H1 (cell line): Measurements from ENCODE around the gene RAB3GAP1. TPM values are rescaled to one million over a fixed set of nuclear protein-coding genes. Genes with fewer than 3 reads are reported as not detected.

Experiments used
- CTCF ChIA-PET: fragments of 300-600 bp; sonication (Branson Sonifier 250); formaldehyde crosslinking; loops from one replicate; lab custom pipeline; 2021; ENCODE audit not compliant: partially characterized antibody; lab: Charles Lee
- POLR2A ChIA-PET: fragments of 300-600 bp; sonication (Branson Sonifier 250); formaldehyde crosslinking; loops from one replicate; lab custom pipeline; 2021; ENCODE audit warnings: inconsistent platforms; ENCODE audit not compliant: partially characterized antibody; lab: Charles Lee
- DNase-seq, 2 experiments: peaks; one replicate each; pipeline versions ENCODE4 v3.0.0 to v3.0.0-alpha.2; 2010 to 2022; ENCODE audit warnings: low spot score in 2 of 2, low read depth in 1 of 2, mixed read lengths in 1 of 2
- FAIRE-seq: peaks from 2 replicates; lab custom pipeline; 2011; peaks lifted over from hg19 to GRCh38; lab: Jason Lieb, UNC
- H2AFZ ChIP-seq: 2 replicates; pipeline ENCODE4 v1.8.1; 2012; ENCODE audit warnings: low read length, inconsistent platforms
- H2AK5ac ChIP-seq: 2 replicates; pipeline ENCODE4 v1.6.1; 2013; ENCODE audit warnings: low read depth, low read length
- H2BK120ac ChIP-seq: replicated peaks from 2 replicates; pipeline ENCODE3; 2013; ENCODE audit warnings: low read depth, low read length, inconsistent platforms
- H2BK12ac ChIP-seq: 2 replicates; pipeline ENCODE4 v1.6.1; 2013; ENCODE audit warnings: low read depth, low read length
- H2BK15ac ChIP-seq: 2 replicates; pipeline ENCODE4 v1.6.1; 2013; ENCODE audit warnings: low read length
- H2BK20ac ChIP-seq: 2 replicates; pipeline ENCODE4 v1.6.1; 2013; ENCODE audit warnings: low read length
- H2BK5ac ChIP-seq: 2 replicates; pipeline ENCODE4 v1.6.1; 2013; ENCODE audit warnings: low read depth, low read length
- H3K14ac ChIP-seq: 2 replicates; pipeline ENCODE4 v1.6.1; 2013; ENCODE audit warnings: inconsistent platforms; ENCODE audit not compliant: insufficient read length
- H3K18ac ChIP-seq: 2 replicates; pipeline ENCODE4 v1.6.1; 2013; ENCODE audit warnings: low read length; ENCODE audit errors: extremely low read depth
- H3K23ac ChIP-seq: 2 replicates; pipeline ENCODE4 v1.6.1; 2013; ENCODE audit warnings: inconsistent platforms; ENCODE audit not compliant: insufficient read length
- H3K23me2 ChIP-seq: 2 replicates; pipeline ENCODE4 v1.6.1; 2013; ENCODE audit warnings: low read depth, low read length
- H3K27ac ChIP-seq: 2 replicates; pipeline ENCODE4 v1.6.1; 2011; ENCODE audit warnings: low read depth, low read length, inconsistent platforms
- H3K27me3 ChIP-seq, 4 experiments: replicated peaks in 1 of 4; 1 replicate in 1 of 4; 2 replicates in 3 of 4; pipeline versions ENCODE4 v1.6.1 to v1.8.1; 2011 to 2013; ENCODE audit warnings: low read length in 3 of 4, mild to moderate bottlenecking in 3 of 4, inconsistent platforms in 2 of 4, mixed read lengths in 2 of 4, moderate library complexity in 1 of 4; ENCODE audit not compliant: control insufficient read depth in 3 of 4, insufficient read depth in 3 of 4; ENCODE audit errors: extremely low read depth in 1 of 4
- H3K36me3 ChIP-seq, 4 experiments: 2 replicates each; pipeline versions ENCODE4 v1.6.1 to v1.8.1; 2011 to 2013; ENCODE audit warnings: mild to moderate bottlenecking in 4 of 4, low read length in 3 of 4, moderate library complexity in 2 of 4, control low read depth in 1 of 4, inconsistent platforms in 1 of 4; ENCODE audit not compliant: insufficient read depth in 4 of 4, control insufficient read depth in 2 of 4
- H3K4ac ChIP-seq: replicated peaks from 2 replicates; pipeline ENCODE3; 2013; ENCODE audit warnings: low read length, low read depth, mixed read lengths, inconsistent platforms; ENCODE audit not compliant: insufficient read length
- H3K4me1 ChIP-seq, 4 experiments: replicated peaks in 1 of 4; 1 replicate in 1 of 4; 2 replicates in 3 of 4; pipeline versions ENCODE4 v1.6.1 to v1.8.1; 2011 to 2013; ENCODE audit warnings: low read length in 3 of 4, inconsistent platforms in 2 of 4, mixed read lengths in 1 of 4; ENCODE audit not compliant: insufficient read depth in 4 of 4, control insufficient read depth in 3 of 4
- H3K4me2 ChIP-seq, 2 experiments: 2 replicates each; pipeline versions ENCODE4 v1.6.1 to v1.8.1; 2011 to 2013; ENCODE audit warnings: low read depth in 2 of 2, low read length in 2 of 2, control low read depth in 1 of 2, inconsistent platforms in 1 of 2, mild to moderate bottlenecking in 1 of 2; ENCODE audit not compliant: insufficient read depth in 1 of 2
- H3K4me3 ChIP-seq, 4 experiments: fragments of 200-600, 300-600 bp in 1 of 4; sonication (generic), shearing (Covaris generic), sonication (Bioruptor Twin) in 1 of 4; 2 replicates each; pipeline versions ENCODE4 v1.5.1 to v1.8.1; 2011 to 2016; ENCODE audit warnings: low read length in 4 of 4, low read depth in 3 of 4, control low read depth in 2 of 4, inconsistent platforms in 2 of 4, mild to moderate bottlenecking in 2 of 4, mixed read lengths in 1 of 4, moderate library complexity in 1 of 4; ENCODE audit not compliant: insufficient read depth in 2 of 4; ENCODE audit errors: extremely low read depth in 1 of 4
- H3K56ac ChIP-seq: replicated peaks from 2 replicates; pipeline ENCODE3; 2013; ENCODE audit warnings: low read depth, mild to moderate bottlenecking, mixed read lengths, low read length, inconsistent platforms; ENCODE audit not compliant: insufficient read length
- H3K79me1 ChIP-seq: 2 replicates; pipeline ENCODE4 v1.6.1; 2013; ENCODE audit warnings: low read depth, low read length, control low read depth
- H3K79me2 ChIP-seq, 2 experiments: 2 replicates each; pipeline versions ENCODE4 v1.6.1 to v1.8.1; 2012 to 2013; ENCODE audit warnings: low read length in 2 of 2, mild to moderate bottlenecking in 2 of 2, inconsistent platforms in 1 of 2; ENCODE audit not compliant: insufficient read depth in 2 of 2, control insufficient read depth in 1 of 2
- H3K9ac ChIP-seq, 4 experiments: replicated peaks in 1 of 4; 1 replicate in 1 of 4; 2 replicates in 3 of 4; pipeline versions ENCODE4 v1.6.1 to v1.8.1; 2011 to 2013; ENCODE audit warnings: low read depth in 3 of 4, low read length in 3 of 4, control low read depth in 2 of 4, mild to moderate bottlenecking in 2 of 4, moderate library complexity in 2 of 4, inconsistent platforms in 1 of 4; ENCODE audit errors: extremely low read depth in 1 of 4
- H3K9me3 ChIP-seq, 2 experiments: 2 replicates each; pipeline versions ENCODE4 v1.6.1 to v1.8.1; 2012 to 2013; ENCODE audit warnings: mild to moderate bottlenecking in 2 of 2, moderate library complexity in 2 of 2, control low read depth in 1 of 2, inconsistent platforms in 1 of 2, low read depth in 1 of 2, low read length in 1 of 2, mixed read lengths in 1 of 2; ENCODE audit not compliant: insufficient read depth in 2 of 2
- H4K20me1 ChIP-seq, 2 experiments: replicated peaks in 1 of 2; 2 replicates each; pipeline versions ENCODE3 to v1.8.1; 2011 to 2013; ENCODE audit warnings: inconsistent platforms in 2 of 2, low read length in 2 of 2, mild to moderate bottlenecking in 1 of 2; ENCODE audit not compliant: insufficient read depth in 2 of 2, control insufficient read depth in 1 of 2
- H4K5ac ChIP-seq: 2 replicates; pipeline ENCODE4 v1.6.1; 2013; ENCODE audit warnings: low read length, low read depth, mixed read lengths, inconsistent platforms; ENCODE audit not compliant: insufficient read length
- H4K8ac ChIP-seq: 2 replicates; pipeline ENCODE4 v1.8.0; 2013; ENCODE audit warnings: mild to moderate bottlenecking, moderate library complexity, low read length, inconsistent platforms; ENCODE audit not compliant: insufficient read depth; ENCODE audit errors: extremely low read depth
- H4K91ac ChIP-seq: replicated peaks from 2 replicates; pipeline ENCODE3; 2013; ENCODE audit warnings: low read length, mixed read lengths, inconsistent platforms; ENCODE audit not compliant: insufficient read length
- BACH1 ChIP-seq: IDR thresholded peaks from 2 replicates; pipeline ENCODE4 v1.6.1; 2012; ENCODE audit warnings: low read length, improper control_type of control experiment
- MAFK ChIP-seq: IDR thresholded peaks from 2 replicates; pipeline ENCODE4 v1.6.1; 2012; ENCODE audit warnings: low read depth, mild to moderate bottlenecking, improper control_type of control experiment, low read length
- SAP30 ChIP-seq: fragments of 300-600 bp; sonication (generic); IDR thresholded peaks from 2 replicates; pipeline ENCODE4 v1.7.1; 2012; ENCODE audit warnings: low read length, moderate library complexity, mild to moderate bottlenecking, inconsistent platforms; ENCODE audit not compliant: insufficient read depth, insufficient replicate concordance
- TEAD4 ChIP-seq: IDR thresholded peaks from 2 replicates; pipeline ENCODE4 v1.6.1; 2012; ENCODE audit warnings: low read depth, low read length, inconsistent platforms, mixed read lengths
- USF2 ChIP-seq: IDR thresholded peaks from 2 replicates; pipeline ENCODE4 v1.6.1; 2011; ENCODE audit warnings: low read length, improper control_type of control experiment
- WGBS, 2 experiments: shearing (Covaris generic) in 1 of 2; methylation state at CpG; one replicate each; pipeline versions ENCODE4 v1.1.6 to v1.1.7; 2013 to 2015; ENCODE audit warnings: low lambda C conversion rate in 2 of 2, mixed read lengths in 2 of 2, inconsistent platforms in 1 of 2, low coverage in 1 of 2, missing lambda C conversion rate in 1 of 2; ENCODE audit not compliant: insufficient replicate concordance in 2 of 2, insufficient coverage in 1 of 2, insufficient read length in 1 of 2; ENCODE audit errors: extremely low coverage in 1 of 2, missing lambda C conversion rate in 1 of 2; 5-methylcytosine and 5-hydroxymethylcytosine counted together
- polyA plus RNA-seq, 7 experiments: library from polyadenylated mRNA; depleted of rRNA in 3 of 7; stranded (reverse) in 5 of 7; unstranded in 2 of 7; fragments of >200 nt in 5 of 7; fragments of 200-250 nt in 2 of 7; gene quantifications; 1 replicate in 5 of 7; 2 replicates in 1 of 7; 4 replicates in 1 of 7; pipeline versions ENCODE4 v1.2.1 to v1.2.3, GENCODE V29; 2011 to 2013; ENCODE audit warnings: missing spikeins in 2 of 7, mixed read lengths in 2 of 7
- total RNA-seq: library from RNA; stranded (reverse); fragmentation: NEBNext Ultra II Directional; extraction: Animal tissue kit (Norgen Biotek cat#: 25700); gene quantifications from 2 replicates; pipeline ENCODE4 v1.2.1, GENCODE V29; 2021

Gene RAB3GAP1
- total and polyA plus RNA-seq, 2 of the 8 experiments (the other 6 are each of a cell fraction or from before 2014, with no cell fraction given), result 9.8 to 28.6 TPM

GRCh38 chr2:135125940-135126339 is 73.8 kb downstream of the RAB3GAP1 start:
- no peak overlapping the region for H3K4me3 ChIP-seq
- no peaks in the 10 kb centered on the region for H4K20me1 ChIP-seq
- H2BK120ac ChIP-seq, result no peak overlapping the region
- H2BK12ac ChIP-seq, result no peak overlapping the region
- no peak for DNase-seq
- H3K18ac ChIP-seq, result no peak overlapping the region
- no peak overlapping the region for H3K23ac ChIP-seq
- no peaks in the 10 kb centered on the region for H3K9me3 ChIP-seq
- no peaks in the 10 kb centered on the region for H3K23me2 ChIP-seq
- H3K4me2 ChIP-seq, result no peak overlapping the region
- H2AK5ac ChIP-seq, result no peak overlapping the region
- no peak overlapping the region for H2BK15ac ChIP-seq
- no peak overlapping the region for H3K56ac ChIP-seq
- WGBS, 2 experiments, result 97% methylated on average over 2 of the region's 2 CpGs; no CpG with 5 or more reads in 1 of the 2 experiments
- H4K91ac ChIP-seq, result no peak overlapping the region
- H3K79me1 ChIP-seq, result no peaks in the 10 kb centered on the region
- no peak overlapping the region for H2BK5ac ChIP-seq
- no peak overlapping the region for H3K9ac ChIP-seq
- H3K27ac ChIP-seq, result no peak overlapping the region
- TF ChIP-seq MAFK (peak; percentile 62; the same call in 1 of the 2 replicates), USF2 (no peak), SAP30 (no peak), BACH1 (no peak), TEAD4 (no peak)
- H4K5ac ChIP-seq, result no peak overlapping the region
- no peak overlapping the region for H3K4ac ChIP-seq
- no peak overlapping the region for H2BK20ac ChIP-seq
- H3K36me3 ChIP-seq, result peaks cover 0 to 39% (median 5%) of the 10 kb centered on the region in 4 experiments; a peak in 4 of 8 replicates
- H3K14ac ChIP-seq, result no peak overlapping the region
- H2AFZ ChIP-seq, result no peak overlapping the region
- H3K27me3 ChIP-seq, result no peaks in the 10 kb centered on the region
- H3K4me1 ChIP-seq, result no peaks in the 10 kb centered on the region
- ChIA-PET POLR2A (no interaction called here), CTCF (no interaction called here)
- no peak overlapping the region for H4K8ac ChIP-seq
- no peaks in the 10 kb centered on the region for H3K79me2 ChIP-seq
- no peak for FAIRE-seq
